Upper lobe of right lung (tissue), 1 donor: ENCODE results near the gene EDDM3A. TPM values are rescaled to one million over a fixed set of nuclear protein-coding genes. Genes with fewer than 3 reads are reported as not detected.
"Not testable (repeated sequence)": the region's sequence is repeated elsewhere in the genome, so short reads cannot be mapped to it uniquely, and the experiment has no call there.

Experiments used
- ATAC-seq: fragments of 200-7000 bp; cut with Tn5 transposase; one replicate; pipeline ENCODE4 v1.9.1; 2020; ENCODE audit warnings: mild to moderate bottlenecking, moderate library complexity
- DNase-seq: peaks from one replicate; pipeline ENCODE4 v3.0.0-alpha.2; 2020
- H3K27ac ChIP-seq: fragments of 200-600 bp; one replicate; pipeline ENCODE4 v1.8.0; 2022
- H3K27me3 ChIP-seq: fragments of 200-600 bp; one replicate; pipeline ENCODE4 v1.8.0; 2022; ENCODE audit warnings: mild to moderate bottlenecking
- H3K36me3 ChIP-seq: fragments of 200-600 bp; one replicate; pipeline ENCODE4 v1.8.0; 2022
- H3K4me1 ChIP-seq: fragments of 200-600 bp; one replicate; pipeline ENCODE4 v1.8.0; 2022
- H3K4me3 ChIP-seq: fragments of 200-600 bp; one replicate; pipeline ENCODE4 v1.8.0; 2022; ENCODE audit warnings: mild to moderate bottlenecking
- H3K9me3 ChIP-seq: fragments of 200-600 bp; one replicate; pipeline ENCODE4 v1.8.0; 2022
- CTCF ChIP-seq: fragments of 200-600 bp; IDR thresholded peaks from one replicate; pipeline ENCODE4 v1.8.0; 2022; ENCODE audit warnings: antibody characterized with exemption
- intact Hi-C: fragments of 100-400 bp; cut with DNase I; formaldehyde crosslinking; loops from one replicate; pipeline ENCODE4 v1.11.0; 2022
- total RNA-seq: library from RNA; stranded (reverse); fragmentation: NEBNext Ultra II Directional; extraction: Animal tissue kit (Norgen Biotek cat#: 25700); gene quantifications from one replicate; pipeline ENCODE4 v1.2.1, GENCODE V29; 2021
- donor health status: DM: no; HTN: yes; CAD: no; lungs with severe emphysema.

EDDM3A gene
- total RNA-seq, 1 donor from 2014 or later = not detected

GRCh38 chr14:20750194-20750593 lies 4.5 kb downstream of the EDDM3A start:
- Histone ChIP-seq H3K36me3 (no peaks in the 10 kb centered on the region), H3K4me3 (no peak overlapping the region), H3K27me3 (no peaks in the 10 kb centered on the region), H3K27ac (no peak overlapping the region), H3K4me1 (no peaks in the 10 kb centered on the region), H3K9me3 (peaks cover 11% of the 10 kb centered on the region)
- no peak for ATAC-seq
- no peak for TF ChIP-seq CTCF
- no peak for DNase-seq
- intact Hi-C loops = no loop called here

DNA sequence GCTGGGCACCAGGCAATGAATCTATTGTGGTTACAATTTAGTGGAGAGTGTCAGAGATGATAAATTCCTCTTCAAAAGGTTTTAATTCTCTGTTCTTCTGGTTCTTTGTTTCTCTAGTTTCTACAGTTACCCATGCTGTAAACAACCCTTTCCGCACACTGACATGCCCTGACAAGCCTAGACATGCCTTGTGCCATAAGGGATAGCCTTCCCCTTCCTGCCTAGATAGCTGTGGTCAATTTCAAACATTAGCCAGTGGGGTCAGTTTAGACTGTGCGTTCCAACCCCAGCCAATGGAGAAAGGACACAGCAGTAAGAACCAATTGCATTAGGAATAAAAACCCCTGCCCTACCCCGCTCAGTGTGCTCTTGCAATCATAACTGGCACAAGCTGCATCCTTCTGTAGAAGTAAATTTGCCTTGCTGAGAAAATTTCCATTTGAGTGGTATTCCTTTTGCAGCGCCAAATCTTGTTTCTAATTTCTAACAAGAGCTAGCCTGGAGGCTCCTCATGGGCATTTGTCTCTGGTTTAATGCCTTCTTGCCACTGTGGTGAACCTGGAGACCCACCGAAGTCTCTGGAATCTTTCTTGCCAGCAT lies 6.4 kb downstream of the EDDM3A start:
- DNase-seq = no peak
- no peak for TF ChIP-seq CTCF
- no peaks in the 10 kb centered on the region for H3K27me3 ChIP-seq
- H3K36me3 ChIP-seq = no peaks in the 10 kb centered on the region
- no peak for ATAC-seq
- no peak overlapping the region for H3K4me3 ChIP-seq
- no peaks in the 10 kb centered on the region for H3K4me1 ChIP-seq
- intact Hi-C loops = no loop called here
- no peak overlapping the region for H3K27ac ChIP-seq
- peaks cover 11% of the 10 kb centered on the region for H3K9me3 ChIP-seq

DNA sequence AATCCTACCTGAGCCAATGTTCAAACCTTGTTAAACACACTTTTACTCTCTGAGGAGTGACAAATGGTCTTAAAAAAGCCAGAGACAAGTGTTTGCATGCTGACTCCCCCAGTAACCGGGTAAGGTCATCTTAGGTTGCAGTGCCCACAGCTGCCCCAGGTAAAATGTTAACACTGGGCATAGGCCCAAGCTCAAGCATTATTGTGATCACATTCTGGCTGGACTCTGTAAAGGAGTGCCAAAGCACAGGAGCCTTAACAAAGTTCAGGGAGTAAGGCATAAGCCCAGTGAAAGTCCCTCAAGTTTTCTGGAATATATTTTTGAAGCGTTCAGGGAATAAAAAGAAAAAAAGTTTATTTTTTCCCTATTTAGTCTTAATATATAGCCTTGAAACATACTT lies 8.6 kb downstream of the EDDM3A start:
- intact Hi-C loops = no loop called here

GRCh38 chr14:20755037-20755436 lies 9.3 kb downstream of the EDDM3A start:
- no peaks in the 10 kb centered on the region for H3K27me3 ChIP-seq
- intact Hi-C loops = no loop called here
- peak; percentile 45 for ATAC-seq

More for the DNA sequence above, 8.6 kb downstream of the EDDM3A start:
- H3K9me3 ChIP-seq = peaks cover 11% of the 10 kb centered on the region
- no peak for DNase-seq
- ATAC-seq = peak; percentile 34
- no peaks in the 10 kb centered on the region for H3K4me1 ChIP-seq
- TF ChIP-seq CTCF = no peak
- H3K36me3 ChIP-seq = no peaks in the 10 kb centered on the region
- no peak overlapping the region for H3K27ac ChIP-seq
- H3K4me3 ChIP-seq = no peak overlapping the region
- H3K27me3 ChIP-seq = no peaks in the 10 kb centered on the region

GRCh38 chr14:20757965-20758364 lies 12.3 kb downstream of the EDDM3A start:
- H3K4me1 ChIP-seq = no peaks in the 10 kb centered on the region
- no peaks in the 10 kb centered on the region for H3K36me3 ChIP-seq
- no peak overlapping the region for H3K4me3 ChIP-seq
- peak; percentile 47 for TF ChIP-seq CTCF
- no peaks in the 10 kb centered on the region for H3K9me3 ChIP-seq
- no peaks in the 10 kb centered on the region for H3K27me3 ChIP-seq
- no peak overlapping the region for H3K27ac ChIP-seq
- DNase-seq (no peak), ATAC-seq (peak; percentile 49)
- intact Hi-C loops = no loop called here

More at GRCh38 chr14:20755037-20755436, 9.3 kb downstream of the EDDM3A start:
- no peak for TF ChIP-seq CTCF
- Histone ChIP-seq H3K4me3 (no peak overlapping the region), H3K9me3 (peaks cover 11% of the 10 kb centered on the region), H3K36me3 (no peaks in the 10 kb centered on the region), H3K4me1 (no peaks in the 10 kb centered on the region), H3K27ac (no peak overlapping the region)
- no peak for DNase-seq

- H3K36me3 ChIP-seq, DNase-seq, intact Hi-C loops: not testable (repeated sequence)
Measured at GRCh38 chr14:20759465-20759864, 13.8 kb downstream of the EDDM3A start.

More at GRCh38 chr14:20759465-20759864, 13.8 kb downstream of the EDDM3A start:
- ATAC-seq, H3K27ac ChIP-seq, H3K4me1 ChIP-seq, H3K9me3 ChIP-seq, H3K27me3 ChIP-seq, H3K4me3 ChIP-seq: not testable (repeated sequence)
